ENCODE data around the gene GLYATL1. TPM values are rescaled to one million over a fixed set of nuclear protein-coding genes. Genes with fewer than 3 reads are reported as not detected.

The GLYATL1 gene
- total RNA-seq, 1 experiment from 2014 or later, result not detected

GRCh38 chr11:58902881-58903280, 36.4 kb upstream of the GLYATL1 start:
- POLR2A ChIA-PET, result no interaction called here
- Histone ChIP-seq H3K27me3 (ENCODE audit: control insufficient read depth, insufficient read depth, low read length) (peaks cover 3% of the 10 kb centered on the region), H3K4me1 (ENCODE audit: control insufficient read depth, insufficient read depth, low read length) (no peaks in the 10 kb centered on the region), H3K27ac (ENCODE audit: low read length) (no peak overlapping the region), H3K36me3 (ENCODE audit: control insufficient read depth, insufficient read depth, low read length) (no peaks in the 10 kb centered on the region), H3K9me3 (ENCODE audit: control insufficient read depth, insufficient read depth, low read depth, low read length) (no peaks in the 10 kb centered on the region), H3K4me3 (ENCODE audit: low read depth in 2 of 2, low read length in 2 of 2) (no peak overlapping the region)
- CTCF ChIA-PET, result no interaction called here
- no TSS peak for BruUV-seq (replicated peaks)
- ATAC-seq, result no peak
- intact Hi-C loops (cut with micrococcal nuclease; ENCODE audit: unreplicated experiment) (loop anchor here (5.0 kb wide), 1 partner anchor 226 kb away; no protein-coding TSS in a partner anchor), in situ Hi-C loops (cut with HindIII; ENCODE audit: low pct_unique_long_range_greater_than_20kb, low sequenced_read_pairs) (no loop called here)
- no peak for DNase-seq (ENCODE audit: low read depth, low spot score)
- TF ChIP-seq POLR2AphosphoS5 (IDR thresholded peaks at IDR 0.05; ENCODE audit: low read depth, low read length) (no peak), SIN3A (IDR thresholded peaks at IDR 0.05; ENCODE audit: borderline replicate concordance, insufficient read depth, low read depth, low read length) (no peak), TCF7L2 (IDR thresholded peaks at IDR 0.05; ENCODE audit: low read depth, low read length) (no peak), REST (IDR thresholded peaks at IDR 0.05; ENCODE audit: insufficient read depth in 1 of 2, low read depth in 2 of 2, low read length in 1 of 2) (no peak), CTCF (IDR thresholded peaks at IDR 0.05) (no peak)

DNA sequence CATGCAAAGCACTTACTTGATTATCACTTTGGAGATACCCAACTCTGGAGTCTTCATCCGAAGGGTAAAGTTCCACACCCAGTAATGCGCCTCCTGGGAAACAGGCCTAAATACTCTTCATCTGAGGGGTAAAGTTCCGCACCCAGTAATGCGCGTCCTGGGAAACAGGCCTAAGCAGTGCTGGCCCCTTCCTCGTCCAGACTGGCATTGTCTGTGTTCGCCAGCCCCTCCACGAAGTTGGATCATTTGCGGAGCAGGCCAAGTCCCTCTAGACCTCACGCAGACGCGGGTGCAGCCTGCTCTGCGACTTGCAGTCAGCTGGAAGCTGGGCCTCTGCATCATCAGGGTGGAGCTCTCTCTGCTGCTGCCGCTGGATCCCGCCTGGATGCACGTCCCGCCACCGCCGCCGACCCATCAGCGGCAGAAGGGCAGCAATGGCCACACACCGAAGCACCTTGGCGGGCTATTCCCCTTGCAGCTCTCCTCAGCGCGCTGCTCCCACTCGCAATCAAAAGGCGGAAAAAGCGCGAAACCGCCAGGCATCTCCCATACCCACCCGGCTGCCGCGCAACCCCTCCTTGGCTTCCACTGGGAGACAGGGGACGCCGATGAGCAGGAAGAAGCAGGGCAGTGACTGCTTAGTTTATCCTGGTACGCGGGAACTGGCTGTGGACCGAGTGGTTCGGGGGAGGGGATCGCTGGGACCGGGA, 34.1 kb upstream of the GLYATL1 start:
- CTCF ChIA-PET, result no interaction called here
- intact Hi-C loops (cut with micrococcal nuclease; ENCODE audit: unreplicated experiment), result no loop called here

More for the DNA sequence above, 34.1 kb upstream of the GLYATL1 start:
- H3K27me3 ChIP-seq (ENCODE audit: control insufficient read depth, insufficient read depth, low read length), result peaks cover 3% of the 10 kb centered on the region
- no peaks in the 10 kb centered on the region for H3K4me1 ChIP-seq (ENCODE audit: control insufficient read depth, insufficient read depth, low read length)
- H3K27ac ChIP-seq (ENCODE audit: low read length), result no peak overlapping the region
- H3K4me3 ChIP-seq (ENCODE audit: low read depth in 2 of 2, low read length in 2 of 2), result peak overlapping the region in 1 of 2 experiments; percentile 31; a peak in 1 of 4 replicates
- H3K9me3 ChIP-seq (ENCODE audit: control insufficient read depth, insufficient read depth, low read depth, low read length), result no peaks in the 10 kb centered on the region
- no peak for TF ChIP-seq POLR2AphosphoS5 (IDR thresholded peaks at IDR 0.05; ENCODE audit: low read depth, low read length)
- no peak for TF ChIP-seq TCF7L2 (IDR thresholded peaks at IDR 0.05; ENCODE audit: low read depth, low read length)
- no peak for TF ChIP-seq REST (IDR thresholded peaks at IDR 0.05; ENCODE audit: insufficient read depth in 1 of 2, low read depth in 2 of 2, low read length in 1 of 2)
- TF ChIP-seq SIN3A (IDR thresholded peaks at IDR 0.05; ENCODE audit: borderline replicate concordance, insufficient read depth, low read depth, low read length), result no peak
- no peak for TF ChIP-seq CTCF (IDR thresholded peaks at IDR 0.05)
- in situ Hi-C loops (cut with HindIII; ENCODE audit: low pct_unique_long_range_greater_than_20kb, low sequenced_read_pairs), result no loop called here
- POLR2A ChIA-PET, result no interaction called here
- ATAC-seq, result no peak
- DNase-seq (ENCODE audit: low read depth, low spot score), result no peak
- no peaks in the 10 kb centered on the region for H3K36me3 ChIP-seq (ENCODE audit: control insufficient read depth, insufficient read depth, low read length)
- BruUV-seq (replicated peaks), result no TSS peak
